ENCODE results near the gene UPP2. TPM values are rescaled to one million over a fixed set of nuclear protein-coding genes. Genes with fewer than 3 reads are reported as not detected.

UPP2 gene
- polyA plus RNA-seq, 2 of the 4 experiments (the other 2 are of a cell fraction): not detected

DNA sequence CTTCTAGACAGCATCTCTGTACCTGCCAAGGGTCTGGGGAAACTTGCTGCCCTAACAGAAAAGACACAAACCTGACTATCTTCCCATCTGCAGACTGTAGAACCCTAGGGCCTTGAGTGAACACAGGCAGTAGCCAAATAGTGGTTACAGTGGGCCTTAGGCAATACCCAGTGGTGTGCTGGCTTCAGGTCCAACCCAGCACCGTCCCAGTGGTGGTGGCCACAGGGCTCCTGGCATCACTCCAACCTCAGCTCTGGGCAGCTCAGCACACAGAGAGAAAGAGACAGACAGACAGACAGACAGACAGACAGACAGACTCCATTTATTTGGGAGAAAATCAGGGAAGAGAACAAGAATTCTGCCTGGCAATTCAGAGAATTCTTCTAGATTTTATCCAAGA lies 29.3 kb upstream of the UPP2 start:
- peaks cover 4% of the 10 kb centered on the region; the same call in 2 of the 3 replicates for H3K9me3 ChIP-seq
- 25% methylated on average over 1 of the region's 1 CpG for WGBS (ENCODE audit: missing lambda C conversion rate)
- CTCF ChIA-PET: interaction anchor here (1.2 kb wide), 2 partner anchors 10 to 682 kb away, joined by 3 read pairs; no protein-coding TSS in a partner anchor
- no peak overlapping the region for H3K27ac ChIP-seq
- no peak overlapping the region for H3K4me3 ChIP-seq
- ATAC-seq: no peak
- no peak for FAIRE-seq
- DNase-seq (ENCODE audit: low read depth in 1 of 2, low spot score in 1 of 2): no peak
- POLR2A ChIA-PET: no interaction called here
- H3K4me2 ChIP-seq: no peak overlapping the region
- H3K4me1 ChIP-seq: no peaks in the 10 kb centered on the region
- TF ChIP-seq EHMT2 (IDR thresholded peaks at IDR 0.05; ENCODE audit: low read depth) (no peak), SREBF2 (IDR thresholded peaks at IDR 0.05) (no peak), ZSCAN20 (CRISPR knock-in tag; IDR thresholded peaks at IDR 0.05) (no peak), EHF (CRISPR knock-in tag; IDR thresholded peaks at IDR 0.05) (no peak)
- TF ChIP-seq, protein P1, sequence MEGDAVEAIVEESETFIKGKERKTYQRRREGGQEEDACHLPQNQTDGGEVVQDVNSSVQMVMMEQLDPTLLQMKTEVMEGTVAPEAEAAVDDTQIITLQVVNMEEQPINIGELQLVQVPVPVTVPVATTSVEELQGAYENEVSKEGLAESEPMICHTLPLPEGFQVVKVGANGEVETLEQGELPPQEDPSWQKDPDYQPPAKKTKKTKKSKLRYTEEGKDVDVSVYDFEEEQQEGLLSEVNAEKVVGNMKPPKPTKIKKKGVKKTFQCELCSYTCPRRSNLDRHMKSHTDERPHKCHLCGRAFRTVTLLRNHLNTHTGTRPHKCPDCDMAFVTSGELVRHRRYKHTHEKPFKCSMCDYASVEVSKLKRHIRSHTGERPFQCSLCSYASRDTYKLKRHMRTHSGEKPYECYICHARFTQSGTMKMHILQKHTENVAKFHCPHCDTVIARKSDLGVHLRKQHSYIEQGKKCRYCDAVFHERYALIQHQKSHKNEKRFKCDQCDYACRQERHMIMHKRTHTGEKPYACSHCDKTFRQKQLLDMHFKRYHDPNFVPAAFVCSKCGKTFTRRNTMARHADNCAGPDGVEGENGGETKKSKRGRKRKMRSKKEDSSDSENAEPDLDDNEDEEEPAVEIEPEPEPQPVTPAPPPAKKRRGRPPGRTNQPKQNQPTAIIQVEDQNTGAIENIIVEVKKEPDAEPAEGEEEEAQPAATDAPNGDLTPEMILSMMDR (IDR thresholded peaks at IDR 0.05): no peak
- TF ChIP-seq, protein P2, sequence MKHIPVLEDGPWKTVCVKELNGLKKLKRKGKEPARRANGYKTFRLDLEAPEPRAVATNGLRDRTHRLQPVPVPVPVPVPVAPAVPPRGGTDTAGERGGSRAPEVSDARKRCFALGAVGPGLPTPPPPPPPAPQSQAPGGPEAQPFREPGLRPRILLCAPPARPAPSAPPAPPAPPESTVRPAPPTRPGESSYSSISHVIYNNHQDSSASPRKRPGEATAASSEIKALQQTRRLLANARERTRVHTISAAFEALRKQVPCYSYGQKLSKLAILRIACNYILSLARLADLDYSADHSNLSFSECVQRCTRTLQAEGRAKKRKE (CRISPR knock-in tag; IDR thresholded peaks at IDR 0.05; ENCODE audit: low read depth): no peak

DNA sequence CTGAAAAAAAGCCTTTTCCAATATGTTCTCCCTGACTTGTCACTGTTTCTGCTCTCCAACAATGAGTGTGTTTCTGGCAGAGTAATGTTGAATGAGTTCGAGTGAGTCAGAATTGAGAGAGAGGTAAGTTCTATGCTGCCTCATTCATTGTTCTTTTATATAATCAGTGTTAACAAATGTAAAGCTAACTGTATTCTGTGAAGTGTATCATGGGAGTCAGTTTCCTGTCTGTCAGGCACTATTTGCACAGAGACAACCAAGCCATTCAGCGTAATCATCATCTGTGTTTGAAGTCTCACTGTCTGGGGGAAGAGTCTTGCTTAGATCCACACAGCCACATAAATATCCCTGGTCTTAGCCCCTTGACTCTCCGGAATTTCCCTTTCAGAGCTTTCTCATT lies 22.0 kb upstream of the UPP2 start:
- CTCF ChIA-PET: no interaction called here
- H3K4me1 ChIP-seq: no peaks in the 10 kb centered on the region
- DNase-seq (ENCODE audit: low read depth in 1 of 2, low spot score in 1 of 2) (peak in 1 of 2 experiments; percentile 6), ATAC-seq (no peak), FAIRE-seq (no peak)
- no peak overlapping the region for H3K27ac ChIP-seq
- no peak for TF ChIP-seq RFX5 (IDR thresholded peaks at IDR 0.05)
- no peak for TF ChIP-seq EHF (CRISPR knock-in tag; IDR thresholded peaks at IDR 0.05)
- TF ChIP-seq RAD21 (conservative IDR thresholded peaks at IDR 0.05 in 1 of 2, IDR thresholded peaks at IDR 0.05 in 1 of 2): no peak
- no peak for TF ChIP-seq RNF2 (IDR thresholded peaks at IDR 0.05; ENCODE audit: borderline replicate concordance, low read depth)
- no peak for TF ChIP-seq HEYL (CRISPR knock-in tag; IDR thresholded peaks at IDR 0.05)
- no peak for TF ChIP-seq RARB (CRISPR knock-in tag; IDR thresholded peaks at IDR 0.05)
- no peak for TF ChIP-seq NFE2L2 (conservative IDR thresholded peaks at IDR 0.05; ENCODE audit: low read length)
- TF ChIP-seq HOXB13 (CRISPR knock-in tag; IDR thresholded peaks at IDR 0.05; ENCODE audit: low read depth): no peak
- TF ChIP-seq POLR2AphosphoS2 (conservative IDR thresholded peaks at IDR 0.05; ENCODE audit: low read length): no peak
- TF ChIP-seq CBX2 (IDR thresholded peaks at IDR 0.05; ENCODE audit: borderline replicate concordance, low read depth): no peak
- no peak for TF ChIP-seq BHLHE40 (IDR thresholded peaks at IDR 0.05; ENCODE audit: low read depth, low read length)
- TF ChIP-seq FOSL2 (IDR thresholded peaks at IDR 0.05): no peak
- no peak for TF ChIP-seq FOSL2 (CRISPR knock-in tag; IDR thresholded peaks at IDR 0.05)
- TF ChIP-seq MAFK (IDR thresholded peaks at IDR 0.05; ENCODE audit: partially characterized antibody): no peak
- TF ChIP-seq ESRRA (IDR thresholded peaks at IDR 0.05; ENCODE audit: borderline replicate concordance, low read length): no peak
- no peak for TF ChIP-seq FOSB (CRISPR knock-in tag; IDR thresholded peaks at IDR 0.05)
- no peak overlapping the region for H3K4me3 ChIP-seq
- POLR2A ChIA-PET: no interaction called here
- H3K4me2 ChIP-seq: no peak overlapping the region
- WGBS (ENCODE audit: missing lambda C conversion rate): 19% methylated on average over 3 of the region's 3 CpGs
- H3K9me3 ChIP-seq: peaks cover 6% of the 10 kb centered on the region; the same call in 2 of the 3 replicates

DNA sequence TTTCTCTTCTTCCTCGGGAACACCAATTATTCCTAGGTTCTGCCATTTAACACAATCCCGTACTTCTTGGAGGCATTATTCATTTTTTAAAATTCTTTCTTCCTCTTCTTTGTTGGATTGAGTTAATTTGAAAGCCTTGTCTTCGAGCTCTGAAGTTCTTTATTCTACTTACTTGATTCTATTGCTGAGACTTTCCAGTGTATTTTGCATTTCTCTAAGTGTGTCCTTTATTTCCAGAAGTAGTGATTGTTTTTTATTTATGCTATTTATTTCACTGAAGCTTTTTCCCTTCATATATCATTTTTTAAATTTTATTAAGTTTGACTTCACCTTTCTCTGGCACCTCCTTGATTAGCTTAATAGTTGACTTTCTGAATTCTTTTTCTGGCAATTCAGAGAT lies 13.6 kb upstream of the UPP2 start:
- FAIRE-seq: no peak

More for the DNA sequence above, 13.6 kb upstream of the UPP2 start:
- Histone ChIP-seq H3K27ac (no peak overlapping the region), H3K9me3 (no peaks in the 10 kb centered on the region), H3K4me2 (no peak overlapping the region), H3K4me3 (no peak overlapping the region), H3K4me1 (no peaks in the 10 kb centered on the region)
- DNase-seq (ENCODE audit: low read depth in 1 of 2, low spot score in 1 of 2): no peak
- no peak for TF ChIP-seq MYC (IDR thresholded peaks at IDR 0.05; ENCODE audit: borderline replicate concordance, low read length)
- TF ChIP-seq RNF2 (IDR thresholded peaks at IDR 0.05; ENCODE audit: borderline replicate concordance, low read depth): no peak
- TF ChIP-seq SREBF2 (IDR thresholded peaks at IDR 0.05): no peak
- no peak for TF ChIP-seq HOXB5 (CRISPR knock-in tag; IDR thresholded peaks at IDR 0.05)
- no peak for TF ChIP-seq EHF (CRISPR knock-in tag; IDR thresholded peaks at IDR 0.05)
- no peak for TF ChIP-seq CBX8 (IDR thresholded peaks at IDR 0.05)
- TF ChIP-seq HOXB13 (CRISPR knock-in tag; IDR thresholded peaks at IDR 0.05; ENCODE audit: low read depth): no peak
- no peak for TF ChIP-seq ZNF302 (CRISPR knock-in tag; IDR thresholded peaks at IDR 0.05)
- TF ChIP-seq RAD21 (conservative IDR thresholded peaks at IDR 0.05 in 1 of 2, IDR thresholded peaks at IDR 0.05 in 1 of 2): no peak
- TF ChIP-seq FOSL2 (IDR thresholded peaks at IDR 0.05): no peak
- no peak for TF ChIP-seq FOSL2 (CRISPR knock-in tag; IDR thresholded peaks at IDR 0.05)
- no peak for TF ChIP-seq CHD4 (IDR thresholded peaks at IDR 0.05; ENCODE audit: borderline replicate concordance)
- TF ChIP-seq, protein P3, sequence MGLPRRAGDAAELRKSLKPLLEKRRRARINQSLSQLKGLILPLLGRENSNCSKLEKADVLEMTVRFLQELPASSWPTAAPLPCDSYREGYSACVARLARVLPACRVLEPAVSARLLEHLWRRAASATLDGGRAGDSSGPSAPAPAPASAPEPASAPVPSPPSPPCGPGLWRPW (IDR thresholded peaks at IDR 0.05): no peak
- TF ChIP-seq, protein P4, sequence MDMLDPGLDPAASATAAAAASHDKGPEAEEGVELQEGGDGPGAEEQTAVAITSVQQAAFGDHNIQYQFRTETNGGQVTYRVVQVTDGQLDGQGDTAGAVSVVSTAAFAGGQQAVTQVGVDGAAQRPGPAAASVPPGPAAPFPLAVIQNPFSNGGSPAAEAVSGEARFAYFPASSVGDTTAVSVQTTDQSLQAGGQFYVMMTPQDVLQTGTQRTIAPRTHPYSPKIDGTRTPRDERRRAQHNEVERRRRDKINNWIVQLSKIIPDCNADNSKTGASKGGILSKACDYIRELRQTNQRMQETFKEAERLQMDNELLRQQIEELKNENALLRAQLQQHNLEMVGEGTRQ (IDR thresholded peaks at IDR 0.05): no peak
- no peak for TF ChIP-seq NPAS2 (CRISPR knock-in tag; IDR thresholded peaks at IDR 0.05; ENCODE audit: borderline replicate concordance)
- TF ChIP-seq JUN (IDR thresholded peaks at IDR 0.05): no peak
- POLR2A ChIA-PET: no interaction called here
- ATAC-seq: no peak
- WGBS (ENCODE audit: missing lambda C conversion rate): 33% methylated on average over 3 of the region's 3 CpGs
- CTCF ChIA-PET: no interaction called here

All from A549 (cell line).